Stimulated activated CD8-positive, alpha-beta memory T cell treated with anti-CD3 and anti-CD28 coated beads, Interleukin-7, amount 100 ng/mL, for 1 hour (primary cell): ENCODE results near the gene POLR2J3.
"Not testable (repeated sequence)": the region's sequence is repeated elsewhere in the genome, so short reads cannot be mapped to it uniquely, and the experiment has no call there.

Experiments
- DNase-seq, 2 donors: peaks; one replicate each; pipeline ENCODE4 v3.0.0-alpha.2; 2020; ENCODE audit warnings: low read depth in 2 of 2

POLR2J3 gene

DNA sequence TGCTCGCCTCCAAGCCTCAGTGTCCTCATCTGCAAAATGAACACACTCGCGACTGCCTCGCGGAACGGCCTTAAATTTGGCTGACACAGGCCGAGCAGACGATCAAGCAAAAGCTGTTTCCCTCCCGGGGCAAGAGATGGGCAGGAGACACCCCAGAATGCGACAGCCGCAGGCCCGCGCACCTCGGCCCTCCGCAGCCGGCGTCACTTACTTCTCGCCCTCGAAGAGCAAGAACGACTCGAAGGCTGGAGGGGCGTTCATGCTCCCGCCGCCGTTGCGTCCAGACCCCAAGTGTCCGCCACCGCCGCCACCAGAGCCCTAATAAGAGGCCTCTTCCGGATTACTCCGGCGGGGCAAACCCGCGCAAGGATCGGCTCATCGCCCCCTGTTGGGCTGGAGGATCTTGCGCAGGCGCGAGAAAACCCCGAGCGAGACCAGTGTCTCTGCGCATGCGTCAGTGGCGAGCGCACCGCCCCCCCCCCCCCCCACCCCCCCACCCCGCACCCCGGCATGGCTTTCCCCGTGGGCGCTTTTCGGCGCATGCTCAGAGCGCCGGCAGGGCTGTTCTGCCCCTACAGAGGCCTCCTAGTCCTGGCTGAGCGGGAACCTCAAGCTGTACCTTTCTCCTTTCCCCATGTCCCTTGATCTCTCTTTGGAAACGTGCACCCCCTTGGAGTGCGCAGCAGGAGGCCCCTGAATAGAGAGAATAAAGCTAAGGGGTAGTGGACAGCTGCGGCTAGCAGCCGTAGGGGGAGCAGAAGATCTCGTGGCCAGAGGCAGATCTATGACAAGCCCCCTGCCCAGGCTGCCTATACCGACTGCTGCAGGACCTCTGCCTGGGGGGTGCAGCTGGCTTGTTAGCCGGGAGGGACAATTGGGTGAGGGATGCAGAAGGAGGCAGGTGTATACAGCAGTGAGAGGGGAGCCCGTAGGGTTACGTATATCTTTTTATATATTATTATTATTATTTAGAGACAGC lies at the start of gene POLR2J3:
TSS of gene POLR2J3 (minus strand) at position 323 of the 979 bp plus-strand sequence. CDS start at position 261, 62 bp downstream.
- peak; percentile 95 to 100 for DNase-seq

DNA sequence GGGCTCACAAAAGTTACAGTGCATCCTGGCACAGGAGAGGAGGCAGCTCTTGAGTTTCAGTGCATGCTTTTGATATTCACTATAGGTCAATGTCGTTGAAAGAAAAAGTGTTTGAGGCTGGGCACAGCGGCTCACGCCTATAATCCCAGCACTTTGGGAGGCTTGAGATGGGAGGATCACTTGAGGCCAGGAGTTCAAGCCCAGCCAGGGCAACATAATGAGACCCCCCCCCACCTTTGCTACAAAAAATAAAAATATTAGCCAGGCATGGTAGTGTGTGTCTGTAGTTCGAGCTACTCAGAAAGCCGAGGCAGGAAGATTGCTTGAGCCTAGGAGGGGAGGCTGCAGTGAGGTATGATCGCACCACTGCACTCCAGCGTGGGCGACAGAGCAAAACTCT lies 45.7 kb upstream of the POLR2J3 start:
- not testable (repeated sequence) for DNase-seq

GRCh38 chr7:102616507-102617125 lies 44.2 kb upstream of the POLR2J3 start, which contains the start of gene RASA4:
Gene RASA4 (minus strand): TSS chr7:102616756. CDS start chr7:102616689, 67 bp downstream.
- not testable (repeated sequence) for DNase-seq

- DNase-seq: not testable (repeated sequence)
Measured at GRCh38 chr7:102615930-102616329, 43.5 kb upstream of the POLR2J3 start.

DNA sequence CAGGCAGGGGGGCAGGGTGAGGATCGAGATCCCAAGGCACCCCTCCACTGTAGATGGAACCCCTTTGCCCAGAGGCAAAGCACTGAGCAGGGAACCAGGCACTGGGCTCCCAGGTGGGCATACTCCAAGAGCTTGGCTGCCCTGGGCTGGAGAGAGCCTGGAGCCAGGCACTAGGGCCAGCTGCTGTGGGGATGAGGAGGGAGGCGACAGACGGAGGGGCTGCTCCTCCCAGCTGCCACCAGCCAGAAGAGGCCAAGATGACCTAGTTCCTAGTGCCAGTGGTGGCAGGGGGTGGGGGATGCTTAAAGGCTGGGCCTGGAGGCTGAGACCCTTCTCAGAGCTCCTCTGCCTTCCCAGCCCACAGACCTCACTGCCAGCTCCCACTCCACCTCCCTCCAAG lies 42.5 kb upstream of the POLR2J3 start:
- DNase-seq: not testable (repeated sequence)

- DNase-seq: not testable (repeated sequence)
Measured at GRCh38 chr7:102614346-102614697, 41.9 kb upstream of the POLR2J3 start.

- DNase-seq: not testable (repeated sequence)
Measured at GRCh38 chr7:102613575-102614345, 41.4 kb upstream of the POLR2J3 start.

GRCh38 chr7:102611675-102612325 lies 39.4 kb upstream of the POLR2J3 start:
- not testable (repeated sequence) for DNase-seq

- DNase-seq: not testable (repeated sequence)
Measured at GRCh38 chr7:102611013-102611674, 38.8 kb upstream of the POLR2J3 start.

- DNase-seq: not testable (repeated sequence)
Measured at GRCh38 chr7:102610441-102610840, 38.1 kb upstream of the POLR2J3 start.

GRCh38 chr7:102609734-102610133 lies 37.4 kb upstream of the POLR2J3 start:
- DNase-seq: not testable (repeated sequence)

DNA sequence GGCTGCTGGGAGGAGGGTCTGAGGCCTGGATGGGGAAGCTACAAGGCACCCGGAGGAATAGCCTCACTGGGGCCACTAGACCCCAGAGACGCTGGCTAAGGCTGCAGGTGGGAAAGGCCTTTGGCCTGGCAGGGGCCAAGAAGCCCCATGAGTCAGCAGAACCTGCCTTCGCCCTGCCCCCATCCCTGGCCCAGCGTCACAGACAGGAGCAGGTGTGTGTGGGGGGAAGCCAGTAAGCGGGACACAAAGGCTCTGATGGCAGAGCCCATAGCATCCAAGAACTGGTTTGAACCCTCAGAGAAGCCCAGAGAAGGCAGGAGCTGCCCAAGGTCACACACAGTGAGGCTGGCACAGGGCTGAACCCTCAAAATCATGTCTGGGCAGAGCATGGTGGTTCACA lies 34.5 kb upstream of the POLR2J3 start:
- DNase-seq: not testable (repeated sequence)

GRCh38 chr7:102604431-102605145 lies 32.2 kb upstream of the POLR2J3 start:
- not testable (repeated sequence) for DNase-seq

DNA sequence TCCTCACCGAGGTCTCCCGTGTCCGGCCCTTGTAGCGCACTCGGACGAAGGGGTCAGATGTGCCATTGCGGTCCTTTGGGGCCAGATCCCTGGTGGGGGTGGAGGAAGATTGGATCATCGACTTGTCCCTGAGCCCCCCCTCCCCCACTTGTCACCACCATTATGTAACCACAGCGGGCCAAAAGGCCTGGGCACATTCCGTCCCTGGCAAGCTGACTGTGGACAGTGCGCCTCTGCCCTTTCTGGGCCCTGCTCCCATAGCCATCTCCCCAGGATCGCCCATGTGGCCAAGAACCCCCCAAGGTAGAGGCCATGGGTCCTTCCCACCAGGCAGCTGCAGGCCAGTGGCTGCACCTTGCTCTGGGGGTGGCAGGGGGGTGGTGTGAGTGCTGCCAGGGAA lies 29.9 kb upstream of the POLR2J3 start:
- DNase-seq: not testable (repeated sequence)

- DNase-seq: not testable (repeated sequence)
Measured at GRCh38 chr7:102599699-102600098, 27.3 kb upstream of the POLR2J3 start.

- DNase-seq: not testable (repeated sequence)
Measured at GRCh38 chr7:102596036-102596435, 23.7 kb upstream of the POLR2J3 start.

GRCh38 chr7:102593637-102594334 lies 21.4 kb upstream of the POLR2J3 start:
- not testable (repeated sequence) for DNase-seq

GRCh38 chr7:102592477-102593019 lies 20.2 kb upstream of the POLR2J3 start:
- not testable (repeated sequence) for DNase-seq

DNA sequence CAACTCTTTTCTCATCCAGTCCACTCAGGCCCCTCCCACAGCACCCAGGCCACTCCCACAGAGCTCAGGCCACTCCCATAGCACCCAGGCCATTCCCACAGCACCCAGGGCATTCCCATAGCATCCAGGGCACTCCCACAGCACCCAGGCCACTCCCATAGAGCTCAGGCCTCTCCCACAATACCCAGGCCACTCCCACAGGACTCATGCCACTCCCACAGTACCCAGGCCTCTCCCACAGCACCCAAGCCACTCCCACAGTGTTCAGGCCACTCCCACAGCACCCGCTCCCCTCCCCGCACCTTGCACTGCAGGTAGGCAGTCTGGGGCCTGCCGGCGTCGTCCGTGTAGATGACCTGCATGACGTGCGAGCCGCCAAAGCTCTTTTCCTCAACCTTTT lies 17.5 kb upstream of the POLR2J3 start:
- not testable (repeated sequence) for DNase-seq
